Natural killer cell (primary cell): Measurements from ENCODE around the gene EMP1. TPM values are rescaled to one million over a fixed set of nuclear protein-coding genes. Genes with fewer than 3 reads are reported as not detected.

Experiments
- ATAC-seq, 3 donors: fragments of 150-1000 bp in 2 of 3; fragments of 200-7000 bp in 1 of 3; cut with Tn5 transposase; 1 replicate in 1 of 3; 2 replicates in 2 of 3; pipeline ENCODE4 v1.10.0; 2021; ENCODE audit warnings: mild to moderate bottlenecking in 2 of 3, moderate library complexity in 2 of 3
- DNase-seq, 2 donors: peaks; one replicate each; pipeline versions ENCODE4 v3.0.0 to v3.0.0-alpha.2; 2013 to 2021; ENCODE audit warnings: mixed read lengths in 1 of 2
- H3K27ac ChIP-seq: one replicate; pipeline ENCODE4 v1.5.1; 2013; ENCODE audit warnings: mild to moderate bottlenecking, low read length
- H3K27me3 ChIP-seq: one replicate; pipeline ENCODE4 v1.6.1; 2013; ENCODE audit warnings: low read length; ENCODE audit not compliant: control insufficient read depth, insufficient read depth
- H3K36me3 ChIP-seq: one replicate; pipeline ENCODE4 v1.6.1; 2013; ENCODE audit warnings: low read length; ENCODE audit not compliant: control insufficient read depth, insufficient read depth
- H3K4me1 ChIP-seq: one replicate; pipeline ENCODE4 v1.6.1; 2013; ENCODE audit warnings: low read length; ENCODE audit not compliant: control insufficient read depth, insufficient read depth
- H3K4me3 ChIP-seq: one replicate; pipeline ENCODE4 v1.5.1; 2013; ENCODE audit warnings: low read length
- H3K9me3 ChIP-seq: one replicate; pipeline ENCODE4 v1.6.1; 2013; ENCODE audit warnings: low read length; ENCODE audit not compliant: control insufficient read depth, insufficient read depth
- H3K27ac Mint-ChIP-seq, 2 donors: one replicate each; pipeline ENCODE4 v1.8.0; 2022; ENCODE audit warnings: mild to moderate bottlenecking in 2 of 2, mixed read lengths in 2 of 2, moderate library complexity in 1 of 2
- H3K27me3 Mint-ChIP-seq, 2 donors: one replicate each; pipeline ENCODE4 v1.8.0; 2022; ENCODE audit warnings: low read depth in 2 of 2, mixed read lengths in 2 of 2
- H3K36me3 Mint-ChIP-seq: one replicate; pipeline ENCODE4 v1.8.0; 2022; ENCODE audit warnings: mixed read lengths
- H3K4me1 Mint-ChIP-seq, 2 donors: one replicate each; pipeline ENCODE4 v1.8.0; 2022; ENCODE audit warnings: mixed read lengths in 2 of 2
- H3K4me3 Mint-ChIP-seq: one replicate; pipeline ENCODE4 v1.8.0; 2022; ENCODE audit warnings: mild to moderate bottlenecking, moderate library complexity, mixed read lengths
- H3K9me3 Mint-ChIP-seq, 2 donors: one replicate each; pipeline ENCODE4 v1.8.0; 2022; ENCODE audit warnings: mixed read lengths in 2 of 2
- WGBS: methylation state at CpG from one replicate; pipeline ENCODE4 v1.1.7; 2013; ENCODE audit warnings: missing lambda C conversion rate; ENCODE audit not compliant: insufficient coverage; 5-methylcytosine and 5-hydroxymethylcytosine counted together
- intact Hi-C: fragments of 100-400 bp; cut with micrococcal nuclease; formaldehyde crosslinking; loops from one replicate; pipeline ENCODE4 v1.14.2; 2022
- total RNA-seq, 4 donors: library from RNA; stranded (reverse); fragments of 120-200 nt in 1 of 4; gene quantifications; one replicate each; pipeline versions ENCODE4 v1.2.3 to v1.2.4, GENCODE V29; 2013 to 2022
- TF ChIP-seq, protein P1 (sequence below): fragments of 200-600 bp; IDR thresholded peaks from one replicate; pipeline ENCODE4 v1.8.0; 2022; ENCODE audit warnings: antibody characterized with exemption

The EMP1 gene
- total RNA-seq, 3 donors from 2014 or later (not counting 1 experiment from before 2014, with no cell fraction given): 3.8 to 4.3 (median 4.2) TPM

GRCh38 chr12:13178568-13179210, 17.8 kb upstream of the EMP1 start:
- TF ChIP-seq, protein P1, sequence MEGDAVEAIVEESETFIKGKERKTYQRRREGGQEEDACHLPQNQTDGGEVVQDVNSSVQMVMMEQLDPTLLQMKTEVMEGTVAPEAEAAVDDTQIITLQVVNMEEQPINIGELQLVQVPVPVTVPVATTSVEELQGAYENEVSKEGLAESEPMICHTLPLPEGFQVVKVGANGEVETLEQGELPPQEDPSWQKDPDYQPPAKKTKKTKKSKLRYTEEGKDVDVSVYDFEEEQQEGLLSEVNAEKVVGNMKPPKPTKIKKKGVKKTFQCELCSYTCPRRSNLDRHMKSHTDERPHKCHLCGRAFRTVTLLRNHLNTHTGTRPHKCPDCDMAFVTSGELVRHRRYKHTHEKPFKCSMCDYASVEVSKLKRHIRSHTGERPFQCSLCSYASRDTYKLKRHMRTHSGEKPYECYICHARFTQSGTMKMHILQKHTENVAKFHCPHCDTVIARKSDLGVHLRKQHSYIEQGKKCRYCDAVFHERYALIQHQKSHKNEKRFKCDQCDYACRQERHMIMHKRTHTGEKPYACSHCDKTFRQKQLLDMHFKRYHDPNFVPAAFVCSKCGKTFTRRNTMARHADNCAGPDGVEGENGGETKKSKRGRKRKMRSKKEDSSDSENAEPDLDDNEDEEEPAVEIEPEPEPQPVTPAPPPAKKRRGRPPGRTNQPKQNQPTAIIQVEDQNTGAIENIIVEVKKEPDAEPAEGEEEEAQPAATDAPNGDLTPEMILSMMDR: no peak
- no peak overlapping the region for H3K27ac ChIP-seq
- Mint-ChIP-seq H3K4me1 (peaks cover 12 to 13% of the 10 kb centered on the region in 2 donors), H3K27ac (no peak overlapping the region), H3K9me3 (no peaks in the 10 kb centered on the region), H3K27me3 (peaks cover 29 to 59% of the 10 kb centered on the region in 2 donors), H3K4me3 (no peak overlapping the region), H3K36me3 (no peaks in the 10 kb centered on the region)
- intact Hi-C loops: no loop called here
- no peak for DNase-seq
- H3K4me3 ChIP-seq: no peak overlapping the region
- ATAC-seq: no peak
- no peaks in the 10 kb centered on the region for H3K9me3 ChIP-seq
- peaks cover 8% of the 10 kb centered on the region for H3K4me1 ChIP-seq
- H3K27me3 ChIP-seq: peaks cover 3% of the 10 kb centered on the region
- 52% methylated on average over 10 of the region's 10 CpGs for WGBS
- H3K36me3 ChIP-seq: no peaks in the 10 kb centered on the region

DNA sequence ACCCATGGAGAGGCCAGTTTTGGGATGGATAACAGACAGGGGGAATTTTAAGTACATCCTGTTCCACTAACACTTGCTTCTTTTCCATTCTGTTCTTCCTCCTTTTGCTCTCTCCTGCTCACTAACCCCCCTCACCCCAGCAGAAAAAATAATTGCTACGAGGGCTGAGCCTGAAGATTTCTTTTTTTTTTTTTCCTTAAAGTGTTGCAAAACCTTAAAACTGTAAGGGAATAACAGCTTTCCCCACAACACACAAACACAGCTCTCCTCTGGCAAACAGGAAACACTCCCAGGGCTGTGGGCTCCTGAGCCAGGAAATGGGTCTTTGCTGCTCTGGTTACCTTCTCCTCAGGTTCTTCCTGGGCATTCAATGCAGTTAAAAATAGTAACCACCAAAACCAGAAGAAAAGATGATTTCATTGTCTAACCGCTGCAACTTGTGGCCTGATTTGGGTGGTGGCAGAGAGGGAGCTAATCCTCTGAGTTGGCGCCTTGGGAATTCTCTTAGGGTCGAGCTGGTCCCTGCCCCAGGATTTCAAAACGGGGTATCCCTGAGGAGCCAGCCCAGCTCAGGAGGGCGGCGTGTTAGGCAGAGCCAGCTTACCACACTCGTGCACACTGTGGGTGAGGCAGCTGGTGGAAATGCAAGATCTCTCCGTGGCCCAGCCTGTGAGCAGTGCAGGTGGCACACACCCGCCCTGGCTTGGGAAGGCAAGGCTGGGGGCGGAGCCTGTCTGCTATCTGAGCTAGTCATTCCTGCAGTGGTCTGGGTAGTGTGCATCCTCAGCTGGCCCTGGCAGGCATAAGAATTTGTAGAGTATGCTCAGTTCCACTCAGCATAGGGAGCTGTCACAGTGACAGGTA, 17.1 kb upstream of the EMP1 start:
- DNase-seq (peak in 1 of 2 donors; percentile 61), ATAC-seq (peak; percentile 53 to 73 (median 67))
- intact Hi-C loops: no loop called here
- WGBS: 1% methylated on average over 11 of the region's 11 CpGs
- Histone ChIP-seq H3K9me3 (no peaks in the 10 kb centered on the region), H3K36me3 (no peaks in the 10 kb centered on the region), H3K27me3 (peaks cover 3% of the 10 kb centered on the region), H3K27ac (no peak overlapping the region), H3K4me3 (no peak overlapping the region), H3K4me1 (peaks cover 8% of the 10 kb centered on the region)
- H3K36me3 Mint-ChIP-seq: no peaks in the 10 kb centered on the region
- TF ChIP-seq, protein P1: no peak
- peaks cover 34 to 66% of the 10 kb centered on the region in 2 donors for H3K27me3 Mint-ChIP-seq
- H3K4me3 Mint-ChIP-seq: no peak overlapping the region
- no peaks in the 10 kb centered on the region for H3K9me3 Mint-ChIP-seq
- peaks cover 12 to 13% of the 10 kb centered on the region in 2 donors for H3K4me1 Mint-ChIP-seq
- no peak overlapping the region for H3K27ac Mint-ChIP-seq

- H3K4me3 Mint-ChIP-seq: no peak overlapping the region
- peaks cover 3% of the 10 kb centered on the region for H3K27me3 ChIP-seq
- peaks cover 12 to 13% of the 10 kb centered on the region in 2 donors for H3K4me1 Mint-ChIP-seq
- no peak overlapping the region for H3K27ac ChIP-seq
- TF ChIP-seq, protein P1: no peak
- no peaks in the 10 kb centered on the region for H3K9me3 Mint-ChIP-seq
- H3K27ac Mint-ChIP-seq: no peak overlapping the region
- no peaks in the 10 kb centered on the region for H3K9me3 ChIP-seq
- no peak for DNase-seq
- no peaks in the 10 kb centered on the region for H3K36me3 Mint-ChIP-seq
- H3K27me3 Mint-ChIP-seq: peaks cover 32 to 63% of the 10 kb centered on the region in 2 donors
- intact Hi-C loops: no loop called here
- H3K4me1 ChIP-seq: peaks cover 8% of the 10 kb centered on the region
- ATAC-seq: no peak
- WGBS: 30% methylated on average over 3 of the region's 3 CpGs
- H3K4me3 ChIP-seq: no peak overlapping the region
- H3K36me3 ChIP-seq: no peaks in the 10 kb centered on the region
These were observed 15.0 kb upstream of the EMP1 start for GRCh38 chr12:13181375-13182070.
